ENCODE results near the gene COA8.
A peak's percentile ranks its signal among the peaks of the same experiment; 100 is the strongest.

The COA8 gene

DNA sequence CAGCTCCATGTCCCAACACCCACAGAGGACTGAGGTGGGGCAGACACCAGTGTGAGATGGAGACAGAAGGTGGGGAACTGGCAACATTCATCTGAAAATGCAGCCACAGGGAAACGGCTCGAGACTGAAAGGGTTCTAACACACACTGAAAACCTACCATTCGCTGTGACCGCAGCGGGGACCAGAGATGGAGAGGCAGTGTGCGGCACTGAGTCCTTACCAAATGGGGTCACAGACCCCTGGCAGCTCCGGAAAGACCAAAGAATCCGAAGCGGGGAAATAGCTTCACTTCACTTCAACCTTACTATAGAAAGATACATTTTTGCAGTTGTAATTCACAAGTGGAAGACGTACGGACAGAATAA is 9.9 kb upstream of the COA8 start:
- TF ChIP-seq, protein P1, sequence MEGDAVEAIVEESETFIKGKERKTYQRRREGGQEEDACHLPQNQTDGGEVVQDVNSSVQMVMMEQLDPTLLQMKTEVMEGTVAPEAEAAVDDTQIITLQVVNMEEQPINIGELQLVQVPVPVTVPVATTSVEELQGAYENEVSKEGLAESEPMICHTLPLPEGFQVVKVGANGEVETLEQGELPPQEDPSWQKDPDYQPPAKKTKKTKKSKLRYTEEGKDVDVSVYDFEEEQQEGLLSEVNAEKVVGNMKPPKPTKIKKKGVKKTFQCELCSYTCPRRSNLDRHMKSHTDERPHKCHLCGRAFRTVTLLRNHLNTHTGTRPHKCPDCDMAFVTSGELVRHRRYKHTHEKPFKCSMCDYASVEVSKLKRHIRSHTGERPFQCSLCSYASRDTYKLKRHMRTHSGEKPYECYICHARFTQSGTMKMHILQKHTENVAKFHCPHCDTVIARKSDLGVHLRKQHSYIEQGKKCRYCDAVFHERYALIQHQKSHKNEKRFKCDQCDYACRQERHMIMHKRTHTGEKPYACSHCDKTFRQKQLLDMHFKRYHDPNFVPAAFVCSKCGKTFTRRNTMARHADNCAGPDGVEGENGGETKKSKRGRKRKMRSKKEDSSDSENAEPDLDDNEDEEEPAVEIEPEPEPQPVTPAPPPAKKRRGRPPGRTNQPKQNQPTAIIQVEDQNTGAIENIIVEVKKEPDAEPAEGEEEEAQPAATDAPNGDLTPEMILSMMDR (IDR thresholded peaks at IDR 0.05; ENCODE audit: low read depth, low read length), result no peak
- no peak for DNase-seq (ENCODE audit: low read depth in 2 of 2)
- H3K4me3 ChIP-seq (replicated peaks in 1 of 2; ENCODE audit: low read depth in 2 of 2, low read length in 2 of 2), result no peak overlapping the region

DNA sequence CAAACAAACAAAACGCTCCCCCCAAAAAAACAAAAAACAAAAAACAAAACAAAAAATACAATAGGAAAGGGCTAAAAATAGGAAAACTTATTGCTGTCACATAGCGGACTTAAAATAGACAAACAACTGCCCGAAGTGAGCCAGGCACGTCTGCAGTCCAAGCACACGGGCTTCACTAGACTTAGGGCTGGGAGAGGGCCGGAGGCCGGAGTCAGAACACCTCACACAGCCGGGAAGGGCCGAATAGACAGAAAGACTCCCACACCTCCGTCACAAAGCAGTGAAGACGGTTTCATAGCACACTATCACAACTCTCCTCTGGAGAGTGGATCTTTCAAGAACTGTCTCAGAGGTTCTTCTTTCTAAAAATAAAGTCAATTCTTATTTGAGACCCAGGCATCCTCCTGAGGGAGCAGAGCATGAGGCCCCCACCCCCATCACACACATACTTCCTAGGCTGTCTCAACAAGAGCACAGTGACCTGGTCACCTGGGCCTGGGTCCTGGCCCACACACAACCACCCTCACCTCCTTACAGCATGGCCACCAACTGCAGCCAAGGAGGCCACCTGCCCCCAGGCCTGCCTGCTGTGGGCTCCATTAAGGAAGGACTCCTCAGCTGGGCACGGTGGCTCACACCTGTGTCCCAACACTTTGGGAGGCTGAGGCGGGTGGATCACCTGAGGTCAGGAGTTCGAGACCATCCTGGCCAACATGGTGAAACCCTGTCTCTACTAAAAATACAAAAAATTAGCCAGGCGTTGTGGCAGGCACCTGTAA is 7.0 kb upstream of the COA8 start:
- TF ChIP-seq, protein P1 (IDR thresholded peaks at IDR 0.05; ENCODE audit: low read depth, low read length), result no peak
- no peak overlapping the region for H3K4me3 ChIP-seq (replicated peaks in 1 of 2; ENCODE audit: low read depth in 2 of 2, low read length in 2 of 2)
- no peak for DNase-seq (ENCODE audit: low read depth in 2 of 2)

DNA sequence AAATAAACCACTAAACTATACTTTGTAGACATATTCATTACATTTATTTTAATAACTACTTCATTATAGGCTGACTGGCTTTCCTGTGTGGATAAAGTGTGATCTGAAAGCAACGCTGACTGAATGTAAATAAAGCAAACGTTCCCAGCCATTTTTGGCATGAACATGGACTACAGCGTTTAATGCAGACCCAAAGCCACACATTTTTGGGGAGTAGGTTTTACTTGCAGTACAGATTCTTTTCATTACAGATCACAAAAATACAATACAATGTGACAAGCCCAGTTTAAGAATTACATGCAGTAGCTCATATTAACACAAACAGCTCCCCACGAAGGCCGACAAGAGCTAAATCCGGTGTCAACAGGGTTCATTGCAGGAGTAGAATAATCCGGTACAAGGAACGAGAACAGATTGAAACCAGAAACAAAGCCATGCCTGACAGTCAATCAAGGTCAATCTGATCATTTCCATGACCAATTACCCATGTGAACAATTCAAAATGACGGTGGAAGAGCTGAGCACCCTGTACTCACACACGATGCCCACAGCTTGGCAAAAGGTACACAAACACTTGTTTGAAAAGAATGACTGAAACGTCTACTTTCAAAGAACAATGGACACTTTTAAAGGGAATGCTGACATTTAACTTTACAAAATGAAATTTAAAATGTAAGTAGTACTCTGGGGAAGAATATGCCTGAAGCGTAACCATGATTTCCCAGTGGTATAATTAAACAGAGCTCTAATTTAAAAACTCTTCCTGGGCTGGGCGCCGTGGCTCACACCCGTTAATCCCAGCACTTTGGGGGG is 5.6 kb upstream of the COA8 start:
- no peak for DNase-seq (ENCODE audit: low read depth in 2 of 2)
- no peak overlapping the region for H3K4me3 ChIP-seq (replicated peaks in 1 of 2; ENCODE audit: low read depth in 2 of 2, low read length in 2 of 2)
- TF ChIP-seq, protein P1 (IDR thresholded peaks at IDR 0.05; ENCODE audit: low read depth, low read length), result no peak

DNA sequence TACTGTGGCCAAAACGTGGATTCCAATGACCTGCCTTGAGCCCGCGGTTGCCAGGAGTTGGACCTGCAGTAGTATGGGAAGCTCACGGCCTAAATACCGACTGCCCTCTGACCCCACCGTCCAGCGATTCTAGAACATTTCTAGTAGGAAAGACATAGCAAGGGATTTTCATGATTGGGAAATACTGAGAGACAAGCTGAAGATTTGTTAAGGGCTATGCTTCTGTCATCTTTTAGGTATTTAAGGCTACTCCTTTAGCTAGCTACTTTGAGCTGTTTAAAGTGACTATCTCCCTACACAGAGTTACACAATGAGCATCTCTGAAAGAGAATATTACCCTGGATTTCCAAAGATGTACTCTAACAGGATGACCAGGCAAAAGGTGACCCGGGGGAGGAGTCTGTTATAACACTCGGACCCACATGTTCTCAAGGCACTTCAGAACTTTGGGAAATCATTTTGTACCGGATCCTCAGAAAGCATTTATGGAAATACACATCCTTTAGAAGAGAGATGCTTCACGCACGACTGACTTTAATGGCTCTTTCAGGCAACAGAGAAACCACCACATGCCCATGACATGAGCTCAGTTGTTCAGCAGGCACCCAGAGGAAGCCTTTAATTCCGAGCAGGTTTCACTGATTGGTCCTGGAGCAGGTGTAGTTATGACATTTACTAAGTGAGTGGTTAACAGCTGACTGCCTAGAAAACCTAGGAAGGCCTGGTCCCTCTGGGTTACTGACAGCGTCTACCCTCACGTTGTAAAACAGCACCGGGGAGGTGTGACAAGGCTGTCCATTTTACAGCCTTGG is 4.5 kb upstream of the COA8 start:
- peak; percentile 38 to 81 for DNase-seq (ENCODE audit: low read depth in 2 of 2)
- TF ChIP-seq, protein P1 (IDR thresholded peaks at IDR 0.05; ENCODE audit: low read depth, low read length), result no peak
- no peak overlapping the region for H3K4me3 ChIP-seq (replicated peaks in 1 of 2; ENCODE audit: low read depth in 2 of 2, low read length in 2 of 2)

DNA sequence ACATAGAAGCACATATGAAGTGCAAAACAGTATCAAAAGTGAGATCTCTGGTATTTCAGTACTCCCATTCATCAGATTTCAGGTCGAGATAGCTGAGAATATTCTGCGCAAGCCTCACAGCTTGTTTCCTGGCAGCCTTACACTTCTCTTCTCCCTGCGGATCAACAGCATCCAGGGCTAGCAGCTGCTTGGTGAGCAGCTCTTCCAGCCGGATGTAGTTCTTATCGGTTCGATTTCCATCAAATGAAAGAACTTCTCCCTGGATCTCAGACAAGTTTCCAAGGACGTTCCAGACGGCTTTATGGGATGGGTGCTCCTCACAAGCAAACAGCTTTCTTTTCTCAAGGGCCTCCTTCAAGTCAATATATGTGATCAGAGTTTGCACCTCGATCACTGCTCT is 3.0 kb upstream of the COA8 start:
- TF ChIP-seq, protein P1 (IDR thresholded peaks at IDR 0.05; ENCODE audit: low read depth, low read length), result no peak
- H3K4me3 ChIP-seq (replicated peaks in 1 of 2; ENCODE audit: low read depth in 2 of 2, low read length in 2 of 2), result no peak overlapping the region
- no peak for DNase-seq (ENCODE audit: low read depth in 2 of 2)

DNA sequence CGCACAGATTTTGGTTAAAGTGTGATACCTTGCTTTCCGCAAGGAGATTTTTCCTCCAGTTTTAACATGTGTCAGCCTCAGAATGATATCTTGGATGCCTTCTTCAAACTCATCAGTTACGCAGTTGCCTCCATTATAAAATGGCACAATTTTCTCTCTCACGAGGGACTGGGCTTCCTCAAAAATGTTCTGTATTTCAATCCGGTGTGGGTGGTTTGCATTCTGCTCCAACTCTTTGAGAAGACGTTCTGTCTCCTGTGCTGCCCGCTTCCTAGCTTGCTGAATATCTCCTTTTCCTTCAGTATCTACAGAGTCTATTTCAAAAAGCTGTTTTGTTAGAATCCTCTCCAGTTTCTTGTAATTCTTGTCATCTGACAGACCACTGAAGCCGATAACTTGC is 2.1 kb upstream of the COA8 start:
- DNase-seq (ENCODE audit: low read depth in 2 of 2), result no peak
- TF ChIP-seq, protein P1 (IDR thresholded peaks at IDR 0.05; ENCODE audit: low read depth, low read length), result no peak
- H3K4me3 ChIP-seq (replicated peaks in 1 of 2; ENCODE audit: low read depth in 2 of 2, low read length in 2 of 2), result no peak overlapping the region
